T-cell (primary cell): ENCODE data around the gene ATP2C2. TPM values are rescaled to one million over a fixed set of nuclear protein-coding genes. Genes with fewer than 3 reads are reported as not detected.

ENCODE experiments used
- ATAC-seq, 4 experiments: fragments of 200-7000 bp in 3 of 4; fragments of 150-1000 bp in 1 of 4; cut with Tn5 transposase; replicated peaks in 1 of 4; 1 replicate in 3 of 4; 2 replicates in 1 of 4; pipeline ENCODE4 v1.10.0; 2021; ENCODE audit warnings: moderate library complexity in 3 of 4, mild to moderate bottlenecking in 2 of 4, moderate number of reproducible peaks in 1 of 4
- CTCF ChIA-PET, 2 donors: fragments of 300-600 bp; sonication (Branson Sonifier 250); formaldehyde crosslinking; loops; one replicate each; lab custom pipeline; 2022; ENCODE audit warnings: antibody characterized with exemption in 2 of 2; lab: Charles Lee
- POLR2A ChIA-PET, 2 donors: fragments of 300-600 bp; sonication (Branson Sonifier 250); formaldehyde crosslinking; loops; one replicate each; lab custom pipeline; 2022; ENCODE audit warnings: antibody characterized with exemption in 2 of 2; lab: Charles Lee
- DNase-seq, 35 experiments: peaks; one replicate each; pipeline versions ENCODE4 v3.0.0 to v3.0.0-alpha.2; 2013 to 2023
- H3K27ac ChIP-seq: one replicate; pipeline ENCODE4 v1.5.1; 2013; ENCODE audit warnings: low read length
- H3K27me3 ChIP-seq, 2 experiments: replicated peaks in 1 of 2; 1 replicate in 1 of 2; 2 replicates in 1 of 2; pipeline versions ENCODE4 v1.6.1 to v1.7.0; 2013; ENCODE audit warnings: low read length in 1 of 2, mixed read lengths in 1 of 2; ENCODE audit not compliant: control insufficient read depth in 2 of 2, insufficient read depth in 2 of 2; ENCODE audit errors: extremely low read depth in 1 of 2
- H3K36me3 ChIP-seq, 2 donors: 1 replicate in 1 of 2; 2 replicates in 1 of 2; pipeline versions ENCODE4 v1.6.1 to v1.7.0; 2013; ENCODE audit warnings: low read length in 1 of 2; ENCODE audit not compliant: control insufficient read depth in 2 of 2, insufficient read depth in 1 of 2; ENCODE audit errors: extremely low read depth in 1 of 2
- H3K4me1 ChIP-seq, 2 experiments: 1 replicate in 1 of 2; 2 replicates in 1 of 2; pipeline versions ENCODE4 v1.6.1 to v1.7.0; 2013; ENCODE audit warnings: low read length in 2 of 2, mixed read lengths in 1 of 2; ENCODE audit not compliant: insufficient read depth in 2 of 2, control insufficient read depth in 1 of 2; ENCODE audit errors: extremely low read depth in 1 of 2
- H3K4me3 ChIP-seq, 2 donors: 1 replicate in 1 of 2; 2 replicates in 1 of 2; pipeline versions ENCODE4 v1.5.1 to v1.7.0; 2013; ENCODE audit warnings: mild to moderate bottlenecking in 2 of 2, low read length in 1 of 2, moderate library complexity in 1 of 2; ENCODE audit not compliant: control insufficient read depth in 1 of 2; ENCODE audit errors: extremely low read depth in 1 of 2
- H3K9me3 ChIP-seq: 2 replicates; pipeline ENCODE4 v1.7.0; 2013
- H3K27ac Mint-ChIP-seq, 2 donors: one replicate each; pipeline ENCODE4 v1.8.0; 2020 to 2021; ENCODE audit warnings: mild to moderate bottlenecking in 2 of 2, mixed read lengths in 2 of 2
- H3K27me3 Mint-ChIP-seq, 2 donors: one replicate each; pipeline ENCODE4 v1.8.0; 2021 to 2022; ENCODE audit warnings: mixed read lengths in 2 of 2
- H3K36me3 Mint-ChIP-seq: one replicate; pipeline ENCODE4 v1.8.0; 2021; ENCODE audit warnings: mixed read lengths
- H3K4me1 Mint-ChIP-seq, 3 donors: one replicate each; pipeline ENCODE4 v1.8.0; 2020 to 2022; ENCODE audit warnings: mixed read lengths in 3 of 3, mild to moderate bottlenecking in 1 of 3
- H3K4me3 Mint-ChIP-seq, 3 donors: one replicate each; pipeline ENCODE4 v1.8.0; 2020 to 2022; ENCODE audit warnings: mild to moderate bottlenecking in 3 of 3, mixed read lengths in 3 of 3, moderate library complexity in 3 of 3
- H3K9me3 Mint-ChIP-seq, 3 donors: one replicate each; pipeline ENCODE4 v1.8.0; 2020 to 2022; ENCODE audit warnings: mixed read lengths in 3 of 3
- WGBS: methylation state at CpG from one replicate; pipeline ENCODE4 v1.1.5; 2013; ENCODE audit warnings: missing lambda C conversion rate; ENCODE audit not compliant: insufficient coverage; 5-methylcytosine and 5-hydroxymethylcytosine counted together
- total RNA-seq, 35 experiments: library from RNA in 6 of 35; stranded (reverse) in 6 of 35; fragments of 120-200 nt in 1 of 35; gene quantifications; one replicate each; pipeline versions ENCODE4 v1.2.1 to v1.2.4 and lab custom pipeline; 2013 to 2026

ATP2C2 gene
- total RNA-seq (not detected), total RNA-seq (lab: John Stamatoyannopoulos, UW) (0 to 0.13 (median 0) reads per million in 29 experiments)
- total RNA-seq (2013): not detected

- DNase-seq (no peak), ATAC-seq (no peak)
- H3K27me3 ChIP-seq: peaks cover 3 to 60% of the 10 kb centered on the region in 2 experiments
- peaks cover 41 to 56% of the 10 kb centered on the region in 2 donors for H3K27me3 Mint-ChIP-seq
- ChIA-PET POLR2A (no interaction called here), CTCF (no interaction called here)
- 5% methylated on average over 61 of the region's 66 CpGs for WGBS
- peak within 1 kb of the TSS in 1 of 2 donors; percentile 47 for H3K4me3 ChIP-seq
- peaks cover 10 to 18% (median 17%) of the 10 kb centered on the region in 3 donors for H3K4me1 Mint-ChIP-seq
- H3K9me3 ChIP-seq: no peaks in the 10 kb centered on the region
- peaks cover 3 to 8% of the 10 kb centered on the region in 2 experiments for H3K4me1 ChIP-seq
- H3K27ac ChIP-seq: no peak within 1 kb of the TSS
- peak within 1 kb of the TSS in 2 of 3 donors; percentile 32 to 45 for H3K4me3 Mint-ChIP-seq
- no peaks in the 10 kb centered on the region for H3K36me3 Mint-ChIP-seq
- H3K27ac Mint-ChIP-seq: no peak within 1 kb of the TSS
- no peaks in the 10 kb centered on the region for H3K9me3 Mint-ChIP-seq
- no peaks in the 10 kb centered on the region for H3K36me3 ChIP-seq
These were observed at the start of gene ATP2C2 for GRCh38 chr16:84368308-84368996. Gene ATP2C2 (plus strand): TSS chr16:84368538. CDS start chr16:84368616, 78 bp downstream.

- Histone ChIP-seq H3K9me3 (no peaks in the 10 kb centered on the region), H3K27ac (no peak overlapping the region), H3K36me3 (no peaks in the 10 kb centered on the region), H3K27me3 (peaks cover 0 to 22% of the 10 kb centered on the region in 2 experiments), H3K4me3 (no peak overlapping the region), H3K4me1 (no peaks in the 10 kb centered on the region)
- Mint-ChIP-seq H3K36me3 (no peaks in the 10 kb centered on the region), H3K9me3 (peaks cover 0 to 5% (median 2%) of the 10 kb centered on the region in 3 donors), H3K27ac (no peak overlapping the region), H3K4me1 (no peaks in the 10 kb centered on the region), H3K4me3 (no peak overlapping the region), H3K27me3 (peaks cover 5 to 11% of the 10 kb centered on the region in 2 donors)
- 95% methylated on average over 24 of the region's 24 CpGs for WGBS
- ATAC-seq (no peak), DNase-seq (no peak)
- ChIA-PET CTCF (no interaction called here), POLR2A (no interaction called here)
These were observed 49.1 kb upstream of the ATP2C2 start for GRCh38 chr16:84319146-84319760.

- H3K27ac ChIP-seq: no peak overlapping the region
- ATAC-seq (no peak), DNase-seq (no peak)
- 100% methylated on average over 1 of the region's 5 CpGs for WGBS
- no peak overlapping the region for H3K4me3 Mint-ChIP-seq
- H3K4me1 Mint-ChIP-seq: no peaks in the 10 kb centered on the region
- H3K27ac Mint-ChIP-seq: no peak overlapping the region
- CTCF ChIA-PET: no interaction called here
- H3K9me3 ChIP-seq: no peaks in the 10 kb centered on the region
- POLR2A ChIA-PET: no interaction called here
- no peaks in the 10 kb centered on the region for H3K36me3 Mint-ChIP-seq
- H3K36me3 ChIP-seq: no peaks in the 10 kb centered on the region
- peaks cover 0 to 5% (median 2%) of the 10 kb centered on the region in 3 donors for H3K9me3 Mint-ChIP-seq
- no peak overlapping the region for H3K4me3 ChIP-seq
- no peaks in the 10 kb centered on the region for H3K4me1 ChIP-seq
- peaks cover 4 to 5% of the 10 kb centered on the region in 2 donors for H3K27me3 Mint-ChIP-seq
- peaks cover 0 to 19% of the 10 kb centered on the region in 2 experiments for H3K27me3 ChIP-seq
These were observed 47.8 kb upstream of the ATP2C2 start for GRCh38 chr16:84320511-84320910.

- H3K9me3 Mint-ChIP-seq: peaks cover 0 to 5% (median 2%) of the 10 kb centered on the region in 3 donors
- ATAC-seq: no peak
- POLR2A ChIA-PET: no interaction called here
These were observed 46.4 kb upstream of the ATP2C2 start for GRCh38 chr16:84321932-84322331.

GRCh38 chr16:84322749-84323148 lies 45.6 kb upstream of the ATP2C2 start:
- H3K27me3 ChIP-seq: peaks cover 0 to 28% of the 10 kb centered on the region in 2 experiments
- Mint-ChIP-seq H3K27me3 (peaks cover 0 to 5% of the 10 kb centered on the region in 2 donors), H3K4me3 (no peak overlapping the region), H3K27ac (no peak overlapping the region), H3K4me1 (no peaks in the 10 kb centered on the region), H3K36me3 (no peaks in the 10 kb centered on the region), H3K9me3 (peaks cover 0 to 5% (median under 1%) of the 10 kb centered on the region in 3 donors)
- no peaks in the 10 kb centered on the region for H3K4me1 ChIP-seq
- POLR2A ChIA-PET: no interaction called here
- ATAC-seq (no peak), DNase-seq (no peak)
- WGBS: 76% methylated on average over 2 of the region's 4 CpGs
- no peak overlapping the region for H3K27ac ChIP-seq
- H3K9me3 ChIP-seq: no peaks in the 10 kb centered on the region
- H3K4me3 ChIP-seq: no peak overlapping the region
- CTCF ChIA-PET: no interaction called here
- no peaks in the 10 kb centered on the region for H3K36me3 ChIP-seq

More at GRCh38 chr16:84321932-84322331, 46.4 kb upstream of the ATP2C2 start:
- H3K4me1 ChIP-seq: no peaks in the 10 kb centered on the region
- H3K27ac Mint-ChIP-seq: no peak overlapping the region
- peaks cover 0 to 25% of the 10 kb centered on the region in 2 experiments for H3K27me3 ChIP-seq
- no peak for DNase-seq
- H3K36me3 ChIP-seq: no peaks in the 10 kb centered on the region
- peaks cover 0 to 3% of the 10 kb centered on the region in 2 donors for H3K27me3 Mint-ChIP-seq
- H3K4me3 Mint-ChIP-seq: no peak overlapping the region
- CTCF ChIA-PET: no interaction called here
- no peaks in the 10 kb centered on the region for H3K9me3 ChIP-seq
- H3K4me1 Mint-ChIP-seq: no peaks in the 10 kb centered on the region
- no peak overlapping the region for H3K27ac ChIP-seq
- H3K36me3 Mint-ChIP-seq: no peaks in the 10 kb centered on the region
- 64% methylated on average over 2 of the region's 4 CpGs for WGBS
- no peak overlapping the region for H3K4me3 ChIP-seq

GRCh38 chr16:84323606-84324005 lies 44.7 kb upstream of the ATP2C2 start:
- H3K9me3 Mint-ChIP-seq: peaks cover 0 to 4% (median 0%) of the 10 kb centered on the region in 3 donors
- ChIA-PET CTCF (no interaction called here), POLR2A (no interaction called here)
- no peak overlapping the region for H3K4me3 Mint-ChIP-seq
- DNase-seq: no peak
- no peaks in the 10 kb centered on the region for H3K4me1 Mint-ChIP-seq
- Histone ChIP-seq H3K36me3 (no peaks in the 10 kb centered on the region), H3K27me3 (peaks cover 0 to 24% of the 10 kb centered on the region in 2 experiments), H3K27ac (no peak overlapping the region), H3K4me1 (no peaks in the 10 kb centered on the region), H3K4me3 (no peak overlapping the region), H3K9me3 (no peaks in the 10 kb centered on the region)
- WGBS: 67% methylated on average over 1 of the region's 7 CpGs
- H3K27ac Mint-ChIP-seq: no peak overlapping the region
- ATAC-seq: no peak
- no peaks in the 10 kb centered on the region for H3K36me3 Mint-ChIP-seq
- H3K27me3 Mint-ChIP-seq: peaks cover 0 to 7% of the 10 kb centered on the region in 2 donors
